ENCODE results near the gene SAP25.

DNA sequence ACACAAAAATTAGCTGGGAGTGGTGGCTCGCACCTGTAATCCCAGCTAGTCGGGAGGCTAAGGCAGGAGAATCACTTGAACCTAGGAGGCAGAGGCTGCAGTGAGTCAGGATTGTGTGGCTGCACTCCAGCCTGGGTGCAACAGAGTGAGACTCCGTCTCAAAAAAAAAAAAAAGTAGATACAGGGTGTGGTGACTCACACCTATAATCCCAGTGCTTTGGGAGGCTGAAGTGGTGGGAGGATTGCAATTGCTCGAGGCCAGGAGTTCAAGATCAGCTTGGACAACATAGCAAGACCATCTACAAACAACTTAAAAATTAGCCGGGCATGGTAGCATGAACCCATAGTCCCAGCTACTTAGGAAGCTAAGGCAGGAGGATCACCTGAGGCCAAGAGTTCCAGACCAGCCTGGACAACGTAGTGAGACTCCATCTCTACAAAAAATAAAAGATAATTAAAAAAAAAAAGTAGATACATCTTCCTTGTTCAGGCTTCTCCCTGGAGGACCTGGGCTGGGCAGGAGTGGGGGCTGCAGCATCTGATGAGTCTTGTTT, 40.7 kb upstream of the SAP25 start:
- no peak for TF ChIP-seq CTCF (IDR thresholded peaks at IDR 0.05)
- no peak for TF ChIP-seq EZH2 (IDR thresholded peaks at IDR 0.05; ENCODE audit: borderline replicate concordance, insufficient read depth, low read depth, low read length, poor library complexity, severe bottlenecking)
